Natural killer cell (primary cell): ENCODE results near the gene BNC1. TPM values are rescaled to one million over a fixed set of nuclear protein-coding genes. Genes with fewer than 3 reads are reported as not detected.
"Not testable (repeated sequence)": the region's sequence is repeated elsewhere in the genome, so short reads cannot be mapped to it uniquely, and the experiment has no call there.

ENCODE experiments used
- ATAC-seq, 3 donors: fragments of 150-1000 bp in 2 of 3; fragments of 200-7000 bp in 1 of 3; cut with Tn5 transposase; 1 replicate in 1 of 3; 2 replicates in 2 of 3; pipeline ENCODE4 v1.10.0; 2021; ENCODE audit warnings: mild to moderate bottlenecking in 2 of 3, moderate library complexity in 2 of 3
- DNase-seq, 2 donors: peaks; one replicate each; pipeline versions ENCODE4 v3.0.0 to v3.0.0-alpha.2; 2013 to 2021; ENCODE audit warnings: mixed read lengths in 1 of 2
- H3K27ac ChIP-seq: one replicate; pipeline ENCODE4 v1.5.1; 2013; ENCODE audit warnings: mild to moderate bottlenecking, low read length
- H3K27me3 ChIP-seq: one replicate; pipeline ENCODE4 v1.6.1; 2013; ENCODE audit warnings: low read length; ENCODE audit not compliant: control insufficient read depth, insufficient read depth
- H3K36me3 ChIP-seq: one replicate; pipeline ENCODE4 v1.6.1; 2013; ENCODE audit warnings: low read length; ENCODE audit not compliant: control insufficient read depth, insufficient read depth
- H3K4me1 ChIP-seq: one replicate; pipeline ENCODE4 v1.6.1; 2013; ENCODE audit warnings: low read length; ENCODE audit not compliant: control insufficient read depth, insufficient read depth
- H3K4me3 ChIP-seq: one replicate; pipeline ENCODE4 v1.5.1; 2013; ENCODE audit warnings: low read length
- H3K9me3 ChIP-seq: one replicate; pipeline ENCODE4 v1.6.1; 2013; ENCODE audit warnings: low read length; ENCODE audit not compliant: control insufficient read depth, insufficient read depth
- H3K27ac Mint-ChIP-seq, 2 donors: one replicate each; pipeline ENCODE4 v1.8.0; 2022; ENCODE audit warnings: mild to moderate bottlenecking in 2 of 2, mixed read lengths in 2 of 2, moderate library complexity in 1 of 2
- H3K27me3 Mint-ChIP-seq, 2 donors: one replicate each; pipeline ENCODE4 v1.8.0; 2022; ENCODE audit warnings: low read depth in 2 of 2, mixed read lengths in 2 of 2
- H3K36me3 Mint-ChIP-seq: one replicate; pipeline ENCODE4 v1.8.0; 2022; ENCODE audit warnings: mixed read lengths
- H3K4me1 Mint-ChIP-seq, 2 donors: one replicate each; pipeline ENCODE4 v1.8.0; 2022; ENCODE audit warnings: mixed read lengths in 2 of 2
- H3K4me3 Mint-ChIP-seq: one replicate; pipeline ENCODE4 v1.8.0; 2022; ENCODE audit warnings: mild to moderate bottlenecking, moderate library complexity, mixed read lengths
- H3K9me3 Mint-ChIP-seq, 2 donors: one replicate each; pipeline ENCODE4 v1.8.0; 2022; ENCODE audit warnings: mixed read lengths in 2 of 2
- WGBS: methylation state at CpG from one replicate; pipeline ENCODE4 v1.1.7; 2013; ENCODE audit warnings: missing lambda C conversion rate; ENCODE audit not compliant: insufficient coverage; 5-methylcytosine and 5-hydroxymethylcytosine counted together
- intact Hi-C: fragments of 100-400 bp; cut with micrococcal nuclease; formaldehyde crosslinking; loops from one replicate; pipeline ENCODE4 v1.14.2; 2022
- total RNA-seq, 4 donors: library from RNA; stranded (reverse); fragments of 120-200 nt in 1 of 4; gene quantifications; one replicate each; pipeline versions ENCODE4 v1.2.3 to v1.2.4, GENCODE V29; 2013 to 2022
- TF ChIP-seq, protein P1 (sequence below): fragments of 200-600 bp; IDR thresholded peaks from one replicate; pipeline ENCODE4 v1.8.0; 2022; ENCODE audit warnings: antibody characterized with exemption

BNC1 gene
- total RNA-seq, 3 donors from 2014 or later (not counting 1 experiment from before 2014, with no cell fraction given), result not detected

DNA sequence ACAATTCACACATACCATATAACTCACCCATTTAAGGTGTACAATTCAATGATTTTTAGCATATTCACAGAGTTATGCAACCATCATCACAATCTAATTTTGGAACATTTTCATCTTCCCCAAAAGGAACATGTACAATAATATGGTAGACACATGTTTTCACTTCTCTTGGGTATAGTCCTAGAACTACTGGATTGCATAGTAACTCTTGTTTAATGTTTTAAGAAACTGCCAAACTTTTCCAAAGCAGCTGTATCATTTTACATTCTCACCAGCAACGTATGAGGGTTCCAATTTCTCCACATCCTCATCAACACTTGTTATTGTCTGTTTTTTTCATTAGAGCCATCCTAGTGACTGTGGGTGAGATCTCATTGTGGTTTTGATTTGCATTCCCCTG lies 14.3 kb downstream of the BNC1 start:
- 83% methylated on average over 1 of the region's 1 CpG for WGBS
- H3K4me1 Mint-ChIP-seq, result no peaks in the 10 kb centered on the region
- Histone ChIP-seq H3K4me3 (no peak overlapping the region), H3K4me1 (no peaks in the 10 kb centered on the region), H3K9me3 (no peaks in the 10 kb centered on the region), H3K27me3 (peaks cover 2% of the 10 kb centered on the region), H3K27ac (no peak overlapping the region), H3K36me3 (no peaks in the 10 kb centered on the region)
- H3K36me3 Mint-ChIP-seq, result no peaks in the 10 kb centered on the region
- intact Hi-C loops, result no loop called here
- H3K4me3 Mint-ChIP-seq, result no peak overlapping the region
- H3K27me3 Mint-ChIP-seq, result peaks cover 11 to 37% of the 10 kb centered on the region in 2 donors
- TF ChIP-seq, protein P1, sequence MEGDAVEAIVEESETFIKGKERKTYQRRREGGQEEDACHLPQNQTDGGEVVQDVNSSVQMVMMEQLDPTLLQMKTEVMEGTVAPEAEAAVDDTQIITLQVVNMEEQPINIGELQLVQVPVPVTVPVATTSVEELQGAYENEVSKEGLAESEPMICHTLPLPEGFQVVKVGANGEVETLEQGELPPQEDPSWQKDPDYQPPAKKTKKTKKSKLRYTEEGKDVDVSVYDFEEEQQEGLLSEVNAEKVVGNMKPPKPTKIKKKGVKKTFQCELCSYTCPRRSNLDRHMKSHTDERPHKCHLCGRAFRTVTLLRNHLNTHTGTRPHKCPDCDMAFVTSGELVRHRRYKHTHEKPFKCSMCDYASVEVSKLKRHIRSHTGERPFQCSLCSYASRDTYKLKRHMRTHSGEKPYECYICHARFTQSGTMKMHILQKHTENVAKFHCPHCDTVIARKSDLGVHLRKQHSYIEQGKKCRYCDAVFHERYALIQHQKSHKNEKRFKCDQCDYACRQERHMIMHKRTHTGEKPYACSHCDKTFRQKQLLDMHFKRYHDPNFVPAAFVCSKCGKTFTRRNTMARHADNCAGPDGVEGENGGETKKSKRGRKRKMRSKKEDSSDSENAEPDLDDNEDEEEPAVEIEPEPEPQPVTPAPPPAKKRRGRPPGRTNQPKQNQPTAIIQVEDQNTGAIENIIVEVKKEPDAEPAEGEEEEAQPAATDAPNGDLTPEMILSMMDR, result no peak
- H3K27ac Mint-ChIP-seq, result no peak overlapping the region
- no peaks in the 10 kb centered on the region for H3K9me3 Mint-ChIP-seq
- no peak for ATAC-seq
- no peak for DNase-seq

DNA sequence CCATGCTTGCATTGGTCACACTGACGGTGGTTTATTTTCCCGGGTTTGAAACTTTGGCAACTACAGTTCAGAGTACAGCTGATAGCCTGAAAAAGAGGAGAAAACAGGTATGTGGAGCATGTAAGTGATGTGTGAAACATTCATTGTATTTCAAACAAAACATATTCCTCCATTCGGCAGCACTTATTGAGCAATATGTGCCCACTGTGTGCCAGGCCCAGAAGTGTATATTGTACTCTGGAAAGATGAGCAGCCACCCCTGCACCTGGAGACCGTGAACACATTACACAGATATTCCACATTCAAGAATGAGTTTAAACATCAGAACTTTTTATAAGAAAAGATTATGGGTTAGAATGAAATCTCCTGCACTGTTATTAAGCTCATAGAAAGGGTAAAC lies 16.3 kb downstream of the BNC1 start:
- H3K4me1 ChIP-seq, result no peaks in the 10 kb centered on the region
- TF ChIP-seq, protein P1, result no peak
- H3K27ac ChIP-seq, result no peak overlapping the region
- no peaks in the 10 kb centered on the region for H3K4me1 Mint-ChIP-seq
- DNase-seq, result no peak
- peaks cover 2% of the 10 kb centered on the region for H3K27me3 ChIP-seq
- no peak overlapping the region for H3K27ac Mint-ChIP-seq
- intact Hi-C loops, result no loop called here
- no peak overlapping the region for H3K4me3 Mint-ChIP-seq
- H3K36me3 Mint-ChIP-seq, result no peaks in the 10 kb centered on the region
- ATAC-seq, result no peak
- no peak overlapping the region for H3K4me3 ChIP-seq
- peaks cover 16 to 41% of the 10 kb centered on the region in 2 donors for H3K27me3 Mint-ChIP-seq
- H3K9me3 ChIP-seq, result no peaks in the 10 kb centered on the region
- H3K36me3 ChIP-seq, result no peaks in the 10 kb centered on the region
- WGBS, result 93% methylated on average over 2 of the region's 4 CpGs
- H3K9me3 Mint-ChIP-seq, result no peaks in the 10 kb centered on the region

DNA sequence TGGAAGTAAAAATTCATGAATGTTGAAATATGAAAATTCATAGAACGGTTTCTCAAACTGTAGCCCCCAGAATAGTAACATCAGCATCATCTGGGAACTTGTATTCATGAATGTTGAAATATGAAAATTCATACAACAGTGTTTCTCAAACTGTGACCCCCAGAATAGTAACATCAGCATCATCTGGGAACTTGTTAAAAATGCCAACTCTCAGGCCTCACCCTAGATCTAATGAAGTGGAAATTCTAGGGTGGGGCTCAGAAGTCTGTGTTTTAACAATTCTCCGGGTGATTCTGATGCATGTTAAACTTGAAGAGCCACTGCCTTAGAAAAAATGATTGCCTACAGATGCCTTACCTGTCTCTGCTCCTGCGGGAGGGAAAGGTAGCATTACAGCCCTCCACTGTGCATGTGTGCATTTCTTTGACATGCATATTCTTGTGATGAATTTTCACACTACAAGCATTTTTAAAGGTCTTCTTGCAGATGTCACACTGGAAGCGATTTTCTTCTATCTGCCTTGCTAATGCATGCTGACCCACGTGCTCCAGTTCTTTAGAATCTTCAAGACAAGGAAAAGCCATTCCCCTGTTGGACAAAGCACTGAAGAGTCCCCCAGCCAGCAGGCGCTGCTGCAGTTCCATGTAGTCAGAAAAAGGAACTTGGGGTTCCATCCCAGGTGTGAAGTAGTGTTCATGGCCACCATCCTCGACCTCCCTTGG lies 21.7 kb downstream of the BNC1 start:
- Mint-ChIP-seq H3K4me3 (no peak overlapping the region), H3K4me1 (no peaks in the 10 kb centered on the region), H3K27me3 (peaks cover 16 to 36% of the 10 kb centered on the region in 2 donors), H3K9me3 (no peaks in the 10 kb centered on the region), H3K36me3 (no peaks in the 10 kb centered on the region), H3K27ac (no peak overlapping the region)
- no peak overlapping the region for H3K4me3 ChIP-seq
- 76% methylated on average over 7 of the region's 7 CpGs for WGBS
- H3K36me3 ChIP-seq, result no peaks in the 10 kb centered on the region
- no peaks in the 10 kb centered on the region for H3K4me1 ChIP-seq
- no peaks in the 10 kb centered on the region for H3K9me3 ChIP-seq
- no peak overlapping the region for H3K27ac ChIP-seq
- TF ChIP-seq, protein P1, result no peak
- ATAC-seq, result no peak
- intact Hi-C loops, result no loop called here
- no peak for DNase-seq
- H3K27me3 ChIP-seq, result no peaks in the 10 kb centered on the region

DNA sequence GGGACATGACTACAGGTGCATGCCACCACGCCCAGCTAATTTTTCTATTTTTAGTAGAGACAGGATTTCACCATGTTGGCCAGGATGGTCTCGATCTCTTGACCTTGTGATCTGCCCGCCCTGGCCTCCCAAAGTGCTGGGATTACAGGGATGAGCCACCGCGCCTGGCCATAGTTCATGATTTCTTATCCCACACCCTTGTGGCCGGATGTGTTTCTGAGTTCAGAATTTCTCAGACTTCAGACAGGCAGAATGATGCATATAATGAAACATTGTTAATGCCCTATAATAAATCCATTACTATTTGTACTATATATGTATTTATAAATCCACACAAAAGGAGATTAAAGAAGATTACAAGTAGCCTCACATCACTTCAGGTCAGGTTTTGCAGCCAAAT lies 22.3 kb downstream of the BNC1 start:
- DNase-seq, H3K9me3 ChIP-seq, H3K9me3 Mint-ChIP-seq, H3K36me3 ChIP-seq, H3K4me3 Mint-ChIP-seq, H3K4me3 ChIP-seq, H3K27ac Mint-ChIP-seq, H3K36me3 Mint-ChIP-seq, ATAC-seq, H3K27ac ChIP-seq, H3K4me1 Mint-ChIP-seq, H3K27me3 ChIP-seq, intact Hi-C loops, H3K4me1 ChIP-seq: not testable (repeated sequence)
- H3K27me3 Mint-ChIP-seq, result peaks cover 16 to 41% of the 10 kb centered on the region in 2 donors
- WGBS, result 95% methylated on average over 6 of the region's 6 CpGs
